ENCODE measurements around the gene KRT14. TPM values are rescaled to one million over a fixed set of nuclear protein-coding genes. Genes with fewer than 3 reads are reported as not detected.
"Not testable (repeated sequence)": the region's sequence is repeated elsewhere in the genome, so short reads cannot be mapped to it uniquely, and the experiment has no call there.

KRT14 gene
- total and polyA plus RNA-seq, 2 donors (not counting 3 experiments of a cell fraction or from before 2014, with no cell fraction given) = 0.12 to 0.66 TPM

DNA sequence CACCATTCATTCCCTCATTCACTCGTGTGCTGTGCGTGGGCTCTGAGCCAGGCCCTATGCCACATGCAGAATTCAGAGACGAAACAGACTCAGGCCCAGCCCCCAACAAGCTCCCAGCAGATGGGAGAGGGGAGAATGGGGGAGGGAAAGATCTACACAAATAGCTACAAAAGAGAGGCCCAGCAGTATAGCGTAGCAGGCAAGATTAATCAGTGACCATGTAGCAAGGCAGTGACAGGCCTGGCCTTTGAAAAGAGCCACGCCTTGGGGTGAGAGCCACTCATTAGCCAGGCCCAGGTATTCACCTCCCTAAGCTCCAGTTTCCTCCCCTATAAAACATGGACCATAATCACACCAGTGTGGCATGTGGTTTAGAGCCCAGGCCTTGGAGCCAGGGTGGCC is 42.2 kb downstream of the KRT14 start:
- Histone ChIP-seq H2AFZ (ENCODE audit: low read depth, low read length) (no peak overlapping the region), H3K4me3 (replicated peaks in 1 of 3; ENCODE audit: insufficient read depth in 1 of 3, low read depth in 1 of 3, low read length in 3 of 3) (no peak overlapping the region), H3K27me3 (ENCODE audit: control insufficient read depth in 2 of 2, insufficient read depth in 2 of 2, low read length in 2 of 2) (no peaks in the 10 kb centered on the region), H3K4me1 (ENCODE audit: control insufficient read depth, extremely low read depth, insufficient read depth, low read length) (peaks cover 19% of the 10 kb centered on the region), H3K79me2 (ENCODE audit: control insufficient read depth, insufficient read depth, low read length) (no peaks in the 10 kb centered on the region), H3K27ac (ENCODE audit: insufficient read depth, low read depth, low read length) (no peak overlapping the region), H3K4me2 (ENCODE audit: insufficient read depth, low read length) (no peak overlapping the region), H3K9ac (replicated peaks; ENCODE audit: extremely low read depth, insufficient read depth, low read length) (no peak overlapping the region), H3K9me1 (replicated peaks; ENCODE audit: control insufficient read depth, extremely low read depth, insufficient read depth, low read length) (no peaks in the 10 kb centered on the region), H4K20me1 (replicated peaks; ENCODE audit: control insufficient read depth, extremely low read depth, insufficient read depth, low read length) (no peaks in the 10 kb centered on the region), H3K9me3 (replicated peaks; ENCODE audit: control insufficient read depth, insufficient read depth, low read length) (no peaks in the 10 kb centered on the region), H3K36me3 (ENCODE audit: control insufficient read depth in 2 of 2, extremely low read depth in 1 of 2, insufficient read depth in 2 of 2, low read length in 2 of 2) (no peaks in the 10 kb centered on the region)
- no peak for DNase-seq (ENCODE audit: low read depth, low spot score)
- FAIRE-seq = no peak
- POLR2A ChIA-PET = no interaction called here
- TF ChIP-seq, protein P1, sequence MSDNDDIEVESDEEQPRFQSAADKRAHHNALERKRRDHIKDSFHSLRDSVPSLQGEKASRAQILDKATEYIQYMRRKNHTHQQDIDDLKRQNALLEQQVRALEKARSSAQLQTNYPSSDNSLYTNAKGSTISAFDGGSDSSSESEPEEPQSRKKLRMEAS (IDR thresholded peaks at IDR 0.05; ENCODE audit: insufficient read depth, insufficient read length) = no peak
- TF ChIP-seq JUN (IDR thresholded peaks at IDR 0.05; ENCODE audit: borderline replicate concordance, insufficient read depth, insufficient read length, low read depth) = no peak
- no peak for TF ChIP-seq POLR2AphosphoS5 (IDR thresholded peaks at IDR 0.05; ENCODE audit: insufficient read depth, low read depth, low read length)
- TF ChIP-seq, protein P2, sequence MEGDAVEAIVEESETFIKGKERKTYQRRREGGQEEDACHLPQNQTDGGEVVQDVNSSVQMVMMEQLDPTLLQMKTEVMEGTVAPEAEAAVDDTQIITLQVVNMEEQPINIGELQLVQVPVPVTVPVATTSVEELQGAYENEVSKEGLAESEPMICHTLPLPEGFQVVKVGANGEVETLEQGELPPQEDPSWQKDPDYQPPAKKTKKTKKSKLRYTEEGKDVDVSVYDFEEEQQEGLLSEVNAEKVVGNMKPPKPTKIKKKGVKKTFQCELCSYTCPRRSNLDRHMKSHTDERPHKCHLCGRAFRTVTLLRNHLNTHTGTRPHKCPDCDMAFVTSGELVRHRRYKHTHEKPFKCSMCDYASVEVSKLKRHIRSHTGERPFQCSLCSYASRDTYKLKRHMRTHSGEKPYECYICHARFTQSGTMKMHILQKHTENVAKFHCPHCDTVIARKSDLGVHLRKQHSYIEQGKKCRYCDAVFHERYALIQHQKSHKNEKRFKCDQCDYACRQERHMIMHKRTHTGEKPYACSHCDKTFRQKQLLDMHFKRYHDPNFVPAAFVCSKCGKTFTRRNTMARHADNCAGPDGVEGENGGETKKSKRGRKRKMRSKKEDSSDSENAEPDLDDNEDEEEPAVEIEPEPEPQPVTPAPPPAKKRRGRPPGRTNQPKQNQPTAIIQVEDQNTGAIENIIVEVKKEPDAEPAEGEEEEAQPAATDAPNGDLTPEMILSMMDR (IDR thresholded peaks at IDR 0.05; ENCODE audit: extremely low read depth in 1 of 2, insufficient read depth in 1 of 2, low read depth in 1 of 2, low read length in 2 of 2) = no peak
- no peak for TF ChIP-seq POLR2A (IDR thresholded peaks at IDR 0.05; ENCODE audit: low read depth, low read length)
- no peak for TF ChIP-seq FOS (IDR thresholded peaks at IDR 0.05; ENCODE audit: borderline replicate concordance, insufficient read depth, low read length)
- no peak for TF ChIP-seq EZH2 (IDR thresholded peaks at IDR 0.05; ENCODE audit: borderline replicate concordance, low read depth, low read length, severe bottlenecking)
- no peak for TF ChIP-seq GATA2 (IDR thresholded peaks at IDR 0.05; ENCODE audit: insufficient read depth, insufficient read length, low read depth, low read length)
- TF ChIP-seq MYC (IDR thresholded peaks at IDR 0.05; ENCODE audit: low read depth, low read length) = no peak
- dilution Hi-C loops (cut with MboI; ENCODE audit: extremely low pct_ligation_motif_present, low sequenced_read_pairs) = no loop called here
- intact Hi-C loops (cut with micrococcal nuclease) = no loop called here
- CTCF ChIA-PET = interaction anchor here (0.9 to 2.0 kb wide), 10 partner anchors 11 to 635 kb away, joined by 3 to 7 read pairs (median 3); no protein-coding TSS in a partner anchor
- BruUV-seq (replicated peaks) = no TSS peak

DNA sequence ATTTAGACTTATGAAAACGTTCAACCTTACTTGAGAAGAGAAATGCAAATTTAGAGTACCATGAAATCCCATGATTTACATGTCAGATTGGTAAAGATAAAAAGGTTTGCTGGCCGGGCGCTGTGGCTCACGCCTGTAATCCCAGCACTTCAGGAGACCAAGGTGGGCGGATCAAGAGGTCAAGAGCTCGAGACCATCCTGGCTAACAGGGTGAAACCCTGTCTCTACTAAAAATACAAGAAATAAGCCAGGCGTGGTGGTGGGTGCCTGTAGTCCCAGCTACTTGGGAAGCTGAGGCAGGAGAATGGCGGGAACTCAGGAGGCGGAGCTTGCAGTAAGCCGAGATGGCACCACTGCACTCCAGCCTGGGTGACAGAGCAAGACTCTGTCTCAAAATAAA is 43.9 kb downstream of the KRT14 start:
- H3K9me1 ChIP-seq (replicated peaks; ENCODE audit: control insufficient read depth, extremely low read depth, insufficient read depth, low read length); H3K4me2 ChIP-seq (ENCODE audit: insufficient read depth, low read length); H2AFZ ChIP-seq (ENCODE audit: low read depth, low read length); H3K4me3 ChIP-seq (replicated peaks in 1 of 3; ENCODE audit: insufficient read depth in 1 of 3, low read depth in 1 of 3, low read length in 3 of 3); dilution Hi-C loops (cut with MboI; ENCODE audit: extremely low pct_ligation_motif_present, low sequenced_read_pairs); FAIRE-seq; H3K79me2 ChIP-seq (ENCODE audit: control insufficient read depth, insufficient read depth, low read length); H3K9ac ChIP-seq (replicated peaks; ENCODE audit: extremely low read depth, insufficient read depth, low read length); H3K27ac ChIP-seq (ENCODE audit: insufficient read depth, low read depth, low read length); H3K4me1 ChIP-seq (ENCODE audit: control insufficient read depth, extremely low read depth, insufficient read depth, low read length); BruUV-seq (replicated peaks); POLR2A ChIA-PET; H3K27me3 ChIP-seq (ENCODE audit: control insufficient read depth in 2 of 2, insufficient read depth in 2 of 2, low read length in 2 of 2); intact Hi-C loops (cut with micrococcal nuclease); H3K36me3 ChIP-seq (ENCODE audit: control insufficient read depth in 2 of 2, extremely low read depth in 1 of 2, insufficient read depth in 2 of 2, low read length in 2 of 2); DNase-seq (ENCODE audit: low read depth, low spot score); H3K9me3 ChIP-seq (replicated peaks; ENCODE audit: control insufficient read depth, insufficient read depth, low read length); H4K20me1 ChIP-seq (replicated peaks; ENCODE audit: control insufficient read depth, extremely low read depth, insufficient read depth, low read length): not testable (repeated sequence)
- CTCF ChIA-PET = interaction anchor here (1.0 to 3.3 kb wide), 6 partner anchors 10 to 125 kb away, joined by 3 to 10 read pairs (median 4); partner anchors contain the start of gene KRT19

All from endothelial cell of umbilical vein (primary cell).